NCI-H146 treated with DMSO at 0.1 percent for 48 hours (cell line): ENCODE results near the gene KRTAP10-1.
"Not testable (repeated sequence)": the region's sequence is repeated elsewhere in the genome, so short reads cannot be mapped to it uniquely, and the experiment has no call there.

Experiments used
- DNase-seq: peaks from one replicate; lab custom pipeline; 2025; ENCODE audit not compliant: unreplicated experiment; lab: John Stamatoyannopoulos, UW

KRTAP10-1 gene

GRCh38 chr21:44571296-44571695 is 31.3 kb upstream of the KRTAP10-1 start:
- DNase-seq: no peak

- no peak for DNase-seq
These were observed 30.0 kb upstream of the KRTAP10-1 start for GRCh38 chr21:44569861-44570517.

GRCh38 chr21:44568667-44569556 is 28.9 kb upstream of the KRTAP10-1 start:
- DNase-seq: no peak

- DNase-seq: no peak
These were observed 28.3 kb upstream of the KRTAP10-1 start for GRCh38 chr21:44568261-44568660.

GRCh38 chr21:44567481-44568171 is 27.6 kb upstream of the KRTAP10-1 start:
- no peak for DNase-seq

GRCh38 chr21:44566403-44566802 is 26.4 kb upstream of the KRTAP10-1 start:
- no peak for DNase-seq

- no peak for DNase-seq
These were observed 25.0 kb upstream of the KRTAP10-1 start for GRCh38 chr21:44564886-44565598.

GRCh38 chr21:44564099-44564498 is 24.1 kb upstream of the KRTAP10-1 start:
- DNase-seq: no peak

GRCh38 chr21:44558695-44559094 is 18.7 kb upstream of the KRTAP10-1 start, which contains the start of gene KRTAP10-3:
Gene KRTAP10-3 (minus strand): TSS chr21:44558795. CDS start chr21:44558715, 80 bp downstream.
- DNase-seq: no peak

GRCh38 chr21:44558329-44558675 is 18.3 kb upstream of the KRTAP10-1 start:
- DNase-seq: not testable (repeated sequence)

GRCh38 chr21:44557491-44558328 is 17.7 kb upstream of the KRTAP10-1 start:
- DNase-seq: no peak

GRCh38 chr21:44556879-44557278 is 16.9 kb upstream of the KRTAP10-1 start:
- DNase-seq: peak; percentile 57

GRCh38 chr21:44555200-44555875 is 15.3 kb upstream of the KRTAP10-1 start:
- DNase-seq: no peak

GRCh38 chr21:44552681-44553080 is 12.7 kb upstream of the KRTAP10-1 start:
- DNase-seq: peak; percentile 13

- DNase-seq: no peak
These were observed 12.1 kb upstream of the KRTAP10-1 start for GRCh38 chr21:44552136-44552535.

GRCh38 chr21:44551340-44551961 is 11.5 kb upstream of the KRTAP10-1 start, which contains the start of gene KRTAP10-2:
Gene KRTAP10-2 (minus strand): TSS chr21:44551505. CDS start chr21:44551458, 47 bp downstream.
- DNase-seq: peak; percentile 36

- DNase-seq: no peak
These were observed 10.8 kb upstream of the KRTAP10-1 start for GRCh38 chr21:44550807-44551206.

- DNase-seq: not testable (repeated sequence)
These were observed 10.3 kb upstream of the KRTAP10-1 start for GRCh38 chr21:44550285-44550684.
